Kidney (tissue), 14 donors: ENCODE data around the gene CAMKMT. TPM values are rescaled to one million over a fixed set of nuclear protein-coding genes. Genes with fewer than 3 reads are reported as not detected.
A peak's percentile ranks its signal among the peaks of the same experiment; 100 is the strongest.

Experiments
- DNase-seq, 5 donors: peaks; one replicate each; pipeline ENCODE4 v3.0.0-alpha.2; 2013 to 2020
- FAIRE-seq: peaks from 2 replicates; lab custom pipeline; 2012; peaks lifted over from hg19 to GRCh38; lab: Jason Lieb, UNC
- H3K27ac ChIP-seq, 2 donors: one replicate each; pipeline ENCODE4 v1.7.0; 2013; ENCODE audit warnings: low read depth in 2 of 2, low read length in 2 of 2, inconsistent platforms in 1 of 2
- H3K27me3 ChIP-seq: one replicate; pipeline ENCODE4 v1.7.1; 2013; ENCODE audit warnings: low read length, inconsistent platforms; ENCODE audit not compliant: control insufficient read depth, insufficient read depth
- H3K36me3 ChIP-seq, 3 donors: one replicate each; pipeline versions ENCODE4 v1.7.0 to v1.7.1; 2013; ENCODE audit warnings: low read length in 3 of 3, control low read depth in 1 of 3, inconsistent platforms in 1 of 3; ENCODE audit not compliant: insufficient read depth in 3 of 3, control insufficient read depth in 2 of 3
- H3K4me1 ChIP-seq, 3 donors: one replicate each; pipeline versions ENCODE4 v1.7.0 to v1.7.1; 2013; ENCODE audit warnings: low read length in 3 of 3, inconsistent platforms in 1 of 3, low read depth in 1 of 3; ENCODE audit not compliant: control insufficient read depth in 2 of 3, insufficient read depth in 2 of 3
- H3K4me3 ChIP-seq, 3 donors: one replicate each; pipeline versions ENCODE4 v1.7.0 to v1.8.1; 2013; ENCODE audit warnings: low read length in 3 of 3, control low read depth in 1 of 3, inconsistent platforms in 1 of 3
- H3K9ac ChIP-seq, 3 donors: one replicate each; pipeline versions ENCODE4 v1.7.0 to v1.7.1; 2013; ENCODE audit warnings: low read length in 3 of 3, control low read depth in 1 of 3, inconsistent platforms in 1 of 3
- H3K9me3 ChIP-seq, 3 donors: one replicate each; pipeline versions ENCODE4 v1.7.0 to v1.7.1; 2013; ENCODE audit warnings: low read length in 3 of 3, control low read depth in 1 of 3, inconsistent platforms in 1 of 3; ENCODE audit not compliant: control insufficient read depth in 2 of 3, insufficient read depth in 1 of 3
- intact Hi-C: fragments of 100-400 bp; cut with DNase I; formaldehyde crosslinking; loops from one replicate; pipeline ENCODE4 v1.11.1; 2022
- polyA plus RNA-seq: library from polyadenylated mRNA; stranded (reverse); fragments of 350-450 nt; fragmentation: Illumina TruSeq; extraction: RNeasy Lipid Tissue Mini Kit (QIAGEN cat#74804); gene quantifications from one replicate; pipeline ENCODE4 v1.2.3, GENCODE V29; 2014; ENCODE audit warnings: low read depth, low replicate concordance; ENCODE audit not compliant: insufficient read depth
- total RNA-seq: library from RNA; stranded (reverse); fragmentation: NEBNext Ultra II Directional; extraction: Animal tissue kit (Norgen Biotek cat#: 25700); gene quantifications from one replicate; pipeline ENCODE4 v1.2.1, GENCODE V29; 2021
- TF ChIP-seq, protein P1 (sequence below): IDR thresholded peaks from 3 replicates; pipeline ENCODE4 v1.5.1; 2012; ENCODE audit warnings: mild to moderate bottlenecking, moderate library complexity, borderline replicate concordance; ENCODE audit not compliant: insufficient read depth; ENCODE audit errors: extremely low read depth
- donor health status: control.
- donor health status: control.
- donor health status: control.
- donor health status: control.
- donor health status: control.
- donor health status: DM: yes; HTN: yes; CAD: no.
- donor health status: Normal renal cell carcinoma (clear cell type).

Gene CAMKMT
- total and polyA plus RNA-seq, 2 donors from 2014 or later, result 9.9 to 14.5 TPM

DNA sequence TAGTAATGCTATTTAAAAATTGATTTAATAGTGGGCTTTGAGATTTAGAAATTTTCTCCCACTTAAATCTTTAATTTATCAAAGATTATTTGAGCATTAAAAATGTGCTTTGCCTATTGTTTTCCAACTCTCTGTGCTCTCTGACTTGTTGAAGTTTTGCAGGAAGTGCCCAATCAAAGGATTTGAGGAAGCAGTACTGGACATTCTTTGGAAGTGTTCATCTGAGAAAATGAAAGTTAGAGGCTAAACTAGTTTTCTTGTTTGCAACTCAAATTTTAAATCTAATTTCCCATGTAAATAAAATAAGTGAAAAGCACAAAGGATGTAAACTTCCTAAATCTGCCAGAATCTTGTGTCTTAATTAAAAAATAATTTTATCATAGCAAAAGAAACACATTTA is 89.1 kb downstream of the CAMKMT start:
- no peak overlapping the region for H3K27ac ChIP-seq
- H3K9ac ChIP-seq, result no peak overlapping the region
- no peaks in the 10 kb centered on the region for H3K9me3 ChIP-seq
- TF ChIP-seq, protein P1, sequence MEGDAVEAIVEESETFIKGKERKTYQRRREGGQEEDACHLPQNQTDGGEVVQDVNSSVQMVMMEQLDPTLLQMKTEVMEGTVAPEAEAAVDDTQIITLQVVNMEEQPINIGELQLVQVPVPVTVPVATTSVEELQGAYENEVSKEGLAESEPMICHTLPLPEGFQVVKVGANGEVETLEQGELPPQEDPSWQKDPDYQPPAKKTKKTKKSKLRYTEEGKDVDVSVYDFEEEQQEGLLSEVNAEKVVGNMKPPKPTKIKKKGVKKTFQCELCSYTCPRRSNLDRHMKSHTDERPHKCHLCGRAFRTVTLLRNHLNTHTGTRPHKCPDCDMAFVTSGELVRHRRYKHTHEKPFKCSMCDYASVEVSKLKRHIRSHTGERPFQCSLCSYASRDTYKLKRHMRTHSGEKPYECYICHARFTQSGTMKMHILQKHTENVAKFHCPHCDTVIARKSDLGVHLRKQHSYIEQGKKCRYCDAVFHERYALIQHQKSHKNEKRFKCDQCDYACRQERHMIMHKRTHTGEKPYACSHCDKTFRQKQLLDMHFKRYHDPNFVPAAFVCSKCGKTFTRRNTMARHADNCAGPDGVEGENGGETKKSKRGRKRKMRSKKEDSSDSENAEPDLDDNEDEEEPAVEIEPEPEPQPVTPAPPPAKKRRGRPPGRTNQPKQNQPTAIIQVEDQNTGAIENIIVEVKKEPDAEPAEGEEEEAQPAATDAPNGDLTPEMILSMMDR, result no peak
- H3K36me3 ChIP-seq, result no peaks in the 10 kb centered on the region
- intact Hi-C loops, result no loop called here
- FAIRE-seq, result peak; percentile 64
- DNase-seq, result no peak
- no peak overlapping the region for H3K4me3 ChIP-seq
- H3K27me3 ChIP-seq, result no peaks in the 10 kb centered on the region
- H3K4me1 ChIP-seq, result peaks cover 0 to 3% (median 0%) of the 10 kb centered on the region in 3 donors

DNA sequence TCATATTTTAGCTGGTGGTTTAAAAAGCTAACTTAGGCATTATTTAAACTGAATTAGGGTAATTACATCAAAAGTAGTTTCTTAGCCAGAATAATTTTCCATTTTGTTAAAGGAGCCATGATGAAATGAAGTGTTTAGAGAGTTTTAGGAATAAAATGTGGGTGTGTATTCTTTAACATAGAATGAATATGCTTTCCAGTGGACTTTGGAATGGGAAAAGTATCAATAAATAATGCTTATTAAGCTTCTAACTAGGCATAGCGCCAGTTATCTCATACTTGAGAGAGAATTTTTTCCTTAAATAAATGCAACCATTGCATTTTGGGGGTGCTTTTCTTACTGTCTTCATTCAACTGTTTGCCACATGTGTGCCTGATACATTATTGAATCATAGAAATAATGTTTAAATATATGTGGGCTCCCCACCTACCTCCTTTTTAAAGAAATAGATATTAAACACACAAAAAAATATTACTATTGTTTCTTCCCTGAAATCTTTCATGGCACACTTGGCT is 90.4 kb downstream of the CAMKMT start:
- no peaks in the 10 kb centered on the region for H3K36me3 ChIP-seq
- no peak overlapping the region for H3K27ac ChIP-seq
- FAIRE-seq (no peak), DNase-seq (no peak)
- H3K9ac ChIP-seq, result no peak overlapping the region
- H3K4me1 ChIP-seq, result peaks cover 0 to 3% (median 0%) of the 10 kb centered on the region in 3 donors
- TF ChIP-seq, protein P1, result no peak
- no peaks in the 10 kb centered on the region for H3K9me3 ChIP-seq
- no peak overlapping the region for H3K4me3 ChIP-seq
- intact Hi-C loops, result no loop called here
- H3K27me3 ChIP-seq, result no peaks in the 10 kb centered on the region

DNA sequence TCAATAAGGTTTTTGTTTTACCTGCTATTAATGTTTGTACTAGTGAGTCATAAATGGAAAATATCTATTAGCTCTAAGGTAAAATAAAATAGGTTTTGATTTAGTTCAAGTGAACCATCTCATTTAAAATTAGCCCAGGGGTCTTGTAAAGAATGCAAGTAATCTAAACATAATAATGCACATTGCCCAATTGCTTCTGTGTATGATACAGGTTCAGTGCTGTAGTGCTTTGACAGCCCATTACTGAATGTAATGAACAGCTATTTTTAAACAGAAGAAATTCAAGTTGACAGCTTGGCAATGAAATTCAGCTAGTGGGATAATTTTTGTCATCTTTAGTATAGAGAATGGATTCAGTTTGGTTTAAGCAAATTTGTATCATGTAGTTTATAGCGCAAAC is 91.5 kb downstream of the CAMKMT start:
- no peak overlapping the region for H3K4me3 ChIP-seq
- H3K27me3 ChIP-seq, result no peaks in the 10 kb centered on the region
- DNase-seq (no peak), FAIRE-seq (no peak)
- H3K9ac ChIP-seq, result no peak overlapping the region
- no peaks in the 10 kb centered on the region for H3K9me3 ChIP-seq
- H3K27ac ChIP-seq, result no peak overlapping the region
- intact Hi-C loops, result no loop called here
- H3K36me3 ChIP-seq, result no peaks in the 10 kb centered on the region
- TF ChIP-seq, protein P1, result no peak
- peaks cover 0 to 3% (median 0%) of the 10 kb centered on the region in 3 donors for H3K4me1 ChIP-seq

- H3K27me3 ChIP-seq, result no peaks in the 10 kb centered on the region
- DNase-seq, result no peak
- H3K4me3 ChIP-seq, result no peak overlapping the region
- TF ChIP-seq, protein P1, result no peak
- intact Hi-C loops, result no loop called here
- H3K27ac ChIP-seq, result no peak overlapping the region
- no peak overlapping the region for H3K9ac ChIP-seq
- H3K4me1 ChIP-seq, result no peaks in the 10 kb centered on the region
- FAIRE-seq, result no peak
- H3K36me3 ChIP-seq, result no peaks in the 10 kb centered on the region
- no peaks in the 10 kb centered on the region for H3K9me3 ChIP-seq
Measured at GRCh38 chr2:44455877-44456276, 94.1 kb downstream of the CAMKMT start.
